ENCODE data around the gene OR10W1.

Gene OR10W1, protein sequence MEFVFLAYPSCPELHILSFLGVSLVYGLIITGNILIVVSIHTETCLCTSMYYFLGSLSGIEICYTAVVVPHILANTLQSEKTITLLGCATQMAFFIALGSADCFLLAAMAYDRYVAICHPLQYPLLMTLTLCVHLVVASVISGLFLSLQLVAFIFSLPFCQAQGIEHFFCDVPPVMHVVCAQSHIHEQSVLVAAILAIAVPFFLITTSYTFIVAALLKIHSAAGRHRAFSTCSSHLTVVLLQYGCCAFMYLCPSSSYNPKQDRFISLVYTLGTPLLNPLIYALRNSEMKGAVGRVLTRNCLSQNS

DNA sequence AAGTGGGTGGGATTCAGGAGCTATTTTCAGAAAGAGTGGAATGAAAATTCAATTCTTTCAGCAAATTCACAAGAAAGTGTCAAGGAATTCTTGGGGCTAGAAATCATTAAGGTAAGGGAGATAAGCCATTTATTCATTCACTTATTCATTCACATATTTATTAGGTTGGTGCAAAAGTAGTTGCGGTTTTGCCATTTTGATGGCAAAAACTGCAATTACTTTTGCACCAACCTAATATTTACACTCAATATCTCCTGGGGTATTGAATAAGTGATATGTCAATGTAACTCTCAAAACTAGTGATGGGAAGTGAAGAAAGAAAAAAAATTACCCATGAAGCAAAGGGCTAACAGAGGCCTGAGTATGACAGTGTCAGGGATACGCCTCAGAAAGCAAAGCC is at the start of gene OR10W1:
Gene OR10W1 (minus strand): TSS at position 119 of the 400 bp plus-strand sequence. CDS start 402 bp downstream, outside the sequence.
- no peak for DNase-seq

DNA sequence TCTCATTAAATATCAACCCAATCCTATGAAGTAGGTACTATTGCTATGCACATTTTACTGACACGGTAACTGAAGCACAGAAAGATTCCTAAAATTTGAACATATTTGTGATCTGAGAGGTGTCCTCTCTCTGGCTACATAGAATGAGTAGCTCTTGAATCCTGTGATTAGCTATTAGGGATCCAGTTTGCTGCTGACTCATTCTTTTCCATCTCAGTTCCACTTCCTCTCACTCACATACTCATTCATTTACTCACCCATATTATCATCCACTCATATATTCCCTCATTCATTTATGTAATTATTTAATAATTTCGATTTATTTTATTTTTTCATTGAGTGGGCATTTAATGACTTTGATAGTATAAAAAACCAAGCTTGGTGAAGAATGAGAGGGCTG is 48.1 kb upstream of the OR10W1 start:
- DNase-seq = no peak

DNA sequence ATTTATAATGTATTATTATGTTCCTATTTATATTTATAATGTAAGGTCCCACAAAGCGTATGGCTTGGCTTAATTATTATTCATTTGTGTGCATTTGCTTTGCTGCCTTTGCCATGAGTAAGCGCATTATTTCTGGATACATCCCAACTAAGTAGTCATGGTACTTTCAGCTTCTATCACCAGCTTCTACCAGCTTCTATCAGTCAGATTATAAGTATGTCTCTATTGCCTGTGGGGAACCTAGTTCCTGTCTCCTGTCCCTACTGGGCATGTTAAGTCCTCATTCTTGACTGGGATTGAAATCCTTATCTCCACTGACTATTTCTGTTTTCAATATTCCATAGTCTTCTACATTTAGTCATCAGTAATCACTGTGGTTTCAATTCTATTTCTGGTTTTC is 33.5 kb upstream of the OR10W1 start:
- no peak for DNase-seq

DNA sequence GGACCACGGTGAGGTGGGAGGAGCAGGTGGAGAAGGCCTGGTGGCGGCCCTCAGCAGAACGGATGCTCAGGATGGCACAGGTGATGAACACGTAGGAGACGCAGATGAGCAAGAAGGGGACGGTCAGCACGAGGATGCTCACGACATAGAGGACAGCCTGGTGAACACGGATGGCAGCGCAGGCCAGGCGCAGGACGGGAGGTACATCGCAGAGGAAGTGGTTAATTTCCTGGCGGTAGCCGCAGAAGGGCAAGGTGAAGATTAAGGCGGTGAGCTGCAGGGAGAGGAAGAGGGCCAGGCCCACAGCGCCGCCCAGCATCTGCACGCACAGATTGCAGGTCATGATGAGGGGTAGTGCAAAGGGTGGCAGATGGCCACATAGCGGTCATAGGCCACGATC is 24.0 kb upstream of the OR10W1 start:
- no peak for DNase-seq

DNA sequence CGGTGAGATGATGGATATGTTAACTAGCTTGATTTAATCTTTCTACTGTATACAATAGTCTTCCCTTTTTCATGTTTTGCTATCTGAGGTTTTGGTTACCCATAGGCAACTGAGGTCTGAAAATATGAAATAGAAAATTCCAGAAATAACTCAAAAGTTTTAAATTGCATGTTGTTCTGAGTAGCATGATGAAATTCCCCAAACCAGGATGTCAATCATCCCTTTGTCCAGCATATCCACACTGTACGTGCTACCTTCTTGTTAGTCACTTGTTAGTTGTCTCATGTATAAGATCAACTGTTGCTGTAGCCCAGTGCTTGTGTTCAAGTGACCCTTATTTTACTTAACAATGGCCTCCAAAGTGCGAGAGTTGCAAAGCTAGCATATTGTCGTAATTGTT is 21.2 kb upstream of the OR10W1 start:
- no peak for DNase-seq

DNA sequence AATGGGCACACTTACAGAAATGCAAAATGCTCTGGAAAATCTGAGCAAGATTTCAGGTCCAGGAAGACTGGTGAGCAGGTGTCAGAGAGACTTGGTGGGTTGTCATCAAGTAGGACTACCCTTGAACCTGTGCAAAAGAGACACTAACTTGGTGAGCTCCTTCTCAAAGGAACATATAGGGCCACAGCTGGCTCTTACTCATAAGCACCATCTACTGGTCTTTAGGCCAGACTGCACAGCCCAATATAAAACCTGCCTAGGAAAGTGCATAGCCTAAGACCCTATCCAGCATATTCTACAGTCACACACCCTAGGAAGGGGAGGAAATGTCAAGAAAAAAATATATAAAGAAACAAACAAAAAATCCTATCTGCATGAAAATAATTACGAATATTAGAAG is 18.2 kb upstream of the OR10W1 start:
- DNase-seq = no peak

DNA sequence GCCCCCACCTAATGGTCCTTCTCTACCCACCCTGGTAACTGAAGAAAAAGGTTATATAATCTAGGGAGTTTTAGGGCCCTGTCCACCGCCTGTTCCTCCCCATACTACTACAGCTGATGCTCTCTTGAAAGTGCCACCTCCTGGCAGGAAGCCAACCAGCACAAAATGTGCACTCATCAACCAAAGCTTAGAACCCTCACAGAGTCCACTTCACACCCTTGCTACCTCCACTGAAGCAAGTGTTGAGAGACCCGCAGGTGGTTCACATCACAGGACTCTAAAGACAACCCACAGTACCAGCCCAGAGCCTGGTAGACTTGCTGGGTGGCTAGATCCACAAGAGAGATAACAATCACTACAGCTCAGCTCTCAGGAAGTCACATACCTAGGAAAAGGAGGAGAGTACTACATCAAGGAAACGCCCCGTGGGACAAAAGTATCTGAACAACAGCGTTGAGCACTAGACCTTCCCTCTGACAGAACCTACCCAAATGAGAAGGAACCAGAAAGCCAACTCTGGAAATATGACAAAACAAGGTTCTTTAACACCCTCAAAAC is 17.5 kb upstream of the OR10W1 start:
- no peak for DNase-seq

DNA sequence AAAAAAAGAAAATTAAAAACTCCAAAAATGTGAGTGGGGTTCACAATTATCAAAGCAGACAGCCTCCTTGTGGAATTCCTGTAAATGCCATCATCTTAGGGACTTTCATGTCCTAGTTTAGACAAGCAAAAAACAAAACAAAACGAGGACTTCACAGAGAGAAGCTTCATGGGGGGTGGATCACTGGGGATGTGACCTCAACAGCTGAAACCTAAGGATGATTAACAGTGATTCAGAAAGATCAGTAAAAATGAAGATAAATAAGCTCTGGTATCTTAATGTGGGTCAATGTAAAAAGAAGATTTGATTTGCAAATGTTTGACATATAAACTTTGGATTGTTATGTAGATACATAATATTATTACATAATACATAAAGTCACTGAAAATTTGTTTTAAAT is 8.1 kb upstream of the OR10W1 start:
- DNase-seq = no peak

DNA sequence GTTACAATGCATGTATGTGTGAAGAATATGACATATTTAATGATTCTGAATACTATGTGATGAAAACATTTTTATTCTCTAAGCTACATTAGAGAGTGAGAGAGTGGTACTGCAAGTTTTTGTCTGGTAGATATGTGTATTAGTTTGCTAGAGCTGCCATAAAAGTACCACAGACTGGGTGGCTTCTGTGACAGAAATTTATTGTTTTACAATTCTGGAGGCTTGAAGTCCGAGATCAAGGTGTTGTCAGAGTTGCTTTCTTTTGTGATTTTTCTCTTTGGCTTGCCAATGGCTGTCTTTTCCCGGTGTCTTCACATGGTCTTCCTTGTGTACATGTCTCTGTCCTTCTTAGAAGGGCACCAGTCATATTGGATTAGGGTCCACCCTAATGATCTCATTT is 6.9 kb upstream of the OR10W1 start:
- DNase-seq = no peak

DNA sequence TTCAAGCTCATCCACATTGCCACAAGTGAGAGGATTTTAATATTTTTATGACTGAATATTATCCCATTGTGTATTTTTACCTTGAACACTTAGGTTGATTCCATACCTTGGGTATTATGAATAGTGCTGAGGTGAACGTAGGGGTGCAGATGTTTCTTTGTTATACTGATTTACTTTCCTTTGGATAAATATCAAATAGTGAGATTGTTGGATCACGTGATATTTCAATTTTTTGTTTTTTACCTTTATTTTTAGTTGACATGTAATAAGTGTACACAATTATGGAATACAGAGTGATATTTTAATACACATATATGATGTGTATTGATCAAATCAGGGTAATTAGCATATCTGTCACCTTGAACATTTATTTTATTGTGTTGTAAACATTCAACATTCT is 8.1 kb downstream of the OR10W1 start:
- DNase-seq = no peak

DNA sequence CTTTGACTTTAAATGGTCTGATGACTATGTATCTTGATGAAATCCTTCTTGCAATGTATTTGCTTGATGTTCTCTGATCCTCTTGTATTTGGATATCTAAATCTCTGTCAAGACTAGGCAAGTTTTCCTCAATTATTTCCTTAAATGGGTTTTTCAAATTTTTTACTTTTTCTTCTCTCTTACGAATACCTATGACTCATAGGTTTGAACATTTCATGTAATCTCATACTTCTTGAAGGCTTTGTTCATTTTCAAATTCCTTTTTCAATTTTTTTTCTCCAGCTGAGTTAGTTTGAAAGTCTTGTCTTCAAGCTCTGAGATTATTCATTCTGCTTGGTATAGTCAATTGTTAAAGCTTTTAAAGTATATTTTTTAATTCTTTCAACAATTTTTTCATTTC is 13.1 kb downstream of the OR10W1 start:
- no peak for DNase-seq

DNA sequence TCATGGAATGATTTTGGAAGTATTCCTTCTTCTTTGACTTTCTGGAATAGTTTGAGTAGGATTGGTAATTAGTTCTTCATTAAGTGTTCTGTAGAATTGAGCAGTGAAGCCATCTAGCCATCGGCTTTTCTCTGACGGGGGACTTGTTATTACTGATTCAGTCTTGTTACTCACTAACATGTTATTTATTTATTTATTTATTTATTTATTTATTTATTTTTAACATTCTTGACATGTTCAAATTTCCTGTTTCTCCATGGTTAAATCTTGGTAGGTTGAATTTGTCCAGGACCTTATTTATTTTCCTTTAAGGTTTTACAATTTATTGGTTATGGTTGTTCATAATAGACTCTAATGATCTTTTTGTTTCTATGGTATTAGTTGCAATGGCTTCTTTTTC is 24.1 kb downstream of the OR10W1 start:
- no peak for DNase-seq

DNA sequence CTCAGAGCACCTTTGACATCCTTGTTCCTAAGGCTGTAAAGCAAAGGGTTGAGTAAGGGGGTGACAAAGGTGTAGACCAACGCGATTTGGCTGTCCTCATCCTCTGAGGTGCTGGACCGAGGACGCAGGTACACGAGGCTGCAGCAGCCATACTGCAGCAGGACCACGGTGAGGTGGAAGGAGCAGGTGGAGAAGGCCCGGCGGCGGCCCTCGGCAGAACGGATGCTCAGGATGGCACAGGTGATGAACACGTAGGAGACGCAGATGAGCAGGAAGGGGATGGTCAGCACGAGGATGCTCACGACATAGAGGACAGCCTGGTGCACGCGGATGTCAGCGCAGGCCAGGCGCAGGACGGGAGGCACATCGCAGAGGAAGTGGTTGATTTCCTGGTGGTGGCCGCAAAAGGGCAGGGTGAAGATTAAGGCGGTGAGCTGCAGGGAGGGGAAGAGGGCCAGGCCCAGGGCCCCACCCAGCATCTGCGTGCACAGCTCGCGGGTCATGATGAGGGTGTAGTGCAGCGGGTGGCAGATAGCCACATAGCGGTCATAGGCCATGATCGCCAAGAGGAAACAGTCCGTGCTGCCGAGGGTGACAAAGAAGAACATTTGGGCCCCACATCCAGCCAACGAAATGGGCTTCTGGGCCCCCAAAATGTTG is 40.0 kb downstream of the OR10W1 start:
- DNase-seq = no peak

DNA sequence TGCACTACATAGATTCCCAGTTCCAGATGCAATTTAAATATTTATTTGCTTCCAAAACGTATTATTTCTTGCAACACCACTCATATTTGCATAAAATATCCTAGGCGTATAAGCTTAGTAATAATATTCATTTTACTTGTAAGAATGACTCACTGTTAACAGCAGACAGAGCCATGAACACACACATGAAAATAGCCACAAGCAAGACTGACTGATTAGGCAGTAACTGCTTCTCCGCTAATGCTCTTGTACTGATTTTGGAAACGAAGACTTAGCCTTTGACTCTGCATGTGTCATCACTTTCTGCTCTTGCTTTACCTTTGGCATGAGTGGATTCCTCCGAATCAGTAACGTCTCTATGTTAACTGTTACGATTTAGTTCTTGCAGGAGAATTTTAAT is 45.3 kb downstream of the OR10W1 start:
- no peak for DNase-seq

Data from bone marrow (tissue), 2 donors.